Cortex of kidney (tissue), 1 donor: ENCODE results near the gene TMEFF1.

Source experiments
- DNase-seq: peaks from one replicate; lab custom pipeline; 2025; lab: John Stamatoyannopoulos, UW

The TMEFF1 gene

GRCh38 chr9:100619194-100619593 lies 146.2 kb downstream of the TMEFF1 start:
- DNase-seq = no peak

GRCh38 chr9:100619665-100620064 lies 146.7 kb downstream of the TMEFF1 start:
- DNase-seq = no peak

- DNase-seq = no peak
Observed at GRCh38 chr9:100623969-100624368, 151.0 kb downstream of the TMEFF1 start.

GRCh38 chr9:100626949-100627348 lies 154.0 kb downstream of the TMEFF1 start:
- no peak for DNase-seq
